Hematopoietic multipotent progenitor cell (in vitro differentiated cells): ENCODE measurements around the gene ISOC1. TPM values are rescaled to one million over a fixed set of nuclear protein-coding genes. Genes with fewer than 3 reads are reported as not detected.

ENCODE experiments used
- DNase-seq, 3 donors: peaks; one replicate each; pipeline ENCODE4 v3.0.0-alpha.2; 2011 to 2015; ENCODE audit warnings: low read depth in 2 of 3, low spot score in 2 of 3
- total RNA-seq: library from RNA; depleted of rRNA; stranded (reverse); fragments of >200 nt; gene quantifications from one replicate; pipeline ENCODE4 v1.2.3, GENCODE V29; 2012

The ISOC1 gene
- 15.3 TPM for total RNA-seq

DNA sequence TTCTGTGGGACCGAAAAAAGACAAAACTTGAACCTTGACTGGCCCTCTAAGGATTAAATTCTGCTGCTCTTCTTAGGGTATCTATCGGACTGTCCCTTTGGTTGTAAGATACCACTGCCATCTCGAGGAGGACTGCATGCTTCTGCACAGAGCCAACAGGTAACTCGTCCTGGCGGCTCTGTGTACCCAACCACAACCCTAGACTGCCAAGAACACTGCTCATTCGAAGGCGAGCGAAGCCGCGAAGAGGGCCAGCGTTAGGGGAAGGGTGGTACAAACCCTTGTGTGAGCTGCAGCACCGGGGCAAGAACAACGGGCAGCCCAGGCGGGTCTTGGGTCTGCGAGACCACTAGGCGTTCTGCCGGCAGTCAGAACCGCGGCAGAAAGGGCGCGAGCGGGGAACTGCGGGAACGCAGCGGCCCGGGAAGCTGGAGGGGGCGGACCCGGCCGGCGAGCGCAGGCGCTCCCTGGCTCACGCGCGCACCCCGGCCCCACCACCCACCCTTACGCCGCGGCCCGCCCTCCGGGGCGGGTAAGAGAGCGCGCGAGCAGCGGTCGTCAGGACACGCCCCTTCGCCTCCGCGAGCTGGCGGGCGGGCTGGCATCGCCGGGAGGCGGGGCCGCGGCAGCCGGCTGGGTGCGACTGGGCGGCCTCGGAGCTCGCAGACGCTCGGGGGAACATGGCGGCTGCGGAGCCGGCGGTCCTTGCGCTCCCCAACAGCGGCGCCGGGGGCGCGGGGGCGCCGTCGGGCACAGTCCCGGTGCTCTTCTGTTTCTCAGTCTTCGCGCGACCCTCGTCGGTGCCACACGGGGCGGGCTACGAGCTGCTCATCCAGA is at the start of gene ISOC1:
Gene ISOC1, plus strand, starts transcription at position 663 of the 837 bp plus-strand sequence. Its CDS starts 18 bp downstream, at position 681.
- DNase-seq, result peak; percentile 77 to 93 (median 91)

DNA sequence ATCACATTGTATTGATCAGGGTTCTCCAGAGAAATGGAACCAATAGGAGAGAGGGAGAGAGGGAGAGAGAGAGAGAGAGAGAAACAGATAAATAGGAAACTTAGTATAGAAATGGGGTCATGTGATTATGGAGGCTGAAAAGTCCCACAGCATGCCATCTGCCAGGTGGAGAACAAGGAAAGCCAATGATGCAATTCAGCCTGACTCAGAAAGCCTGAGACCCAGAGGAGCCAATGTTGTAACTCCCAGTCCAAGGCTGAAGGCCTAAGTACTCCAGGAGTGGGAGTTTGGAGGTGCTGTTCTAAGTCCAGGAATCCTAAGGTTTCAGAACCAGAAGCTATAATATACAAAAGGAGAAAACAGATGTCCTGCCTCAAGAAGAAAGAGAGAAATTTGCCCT is 48.4 kb upstream of the ISOC1 start:
- DNase-seq, result no peak

DNA sequence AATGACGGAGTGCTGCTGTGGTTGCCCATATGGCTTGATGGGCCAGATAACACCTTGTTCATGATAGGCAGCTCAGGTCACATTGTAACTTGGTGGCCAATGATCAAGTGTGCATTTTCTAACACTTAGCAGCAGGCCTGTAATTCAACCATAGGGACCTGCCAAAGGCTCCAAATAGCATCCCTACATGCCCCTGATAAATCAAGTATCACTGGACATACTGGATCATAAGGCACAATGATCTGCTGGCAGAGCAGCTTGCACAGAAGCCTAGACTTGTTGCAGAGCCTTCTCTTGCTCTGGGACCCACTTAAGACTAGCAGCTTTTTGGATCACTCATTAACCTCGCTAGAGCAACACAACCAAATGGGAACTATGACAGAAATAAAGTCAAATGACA is 46.0 kb upstream of the ISOC1 start:
- no peak for DNase-seq

DNA sequence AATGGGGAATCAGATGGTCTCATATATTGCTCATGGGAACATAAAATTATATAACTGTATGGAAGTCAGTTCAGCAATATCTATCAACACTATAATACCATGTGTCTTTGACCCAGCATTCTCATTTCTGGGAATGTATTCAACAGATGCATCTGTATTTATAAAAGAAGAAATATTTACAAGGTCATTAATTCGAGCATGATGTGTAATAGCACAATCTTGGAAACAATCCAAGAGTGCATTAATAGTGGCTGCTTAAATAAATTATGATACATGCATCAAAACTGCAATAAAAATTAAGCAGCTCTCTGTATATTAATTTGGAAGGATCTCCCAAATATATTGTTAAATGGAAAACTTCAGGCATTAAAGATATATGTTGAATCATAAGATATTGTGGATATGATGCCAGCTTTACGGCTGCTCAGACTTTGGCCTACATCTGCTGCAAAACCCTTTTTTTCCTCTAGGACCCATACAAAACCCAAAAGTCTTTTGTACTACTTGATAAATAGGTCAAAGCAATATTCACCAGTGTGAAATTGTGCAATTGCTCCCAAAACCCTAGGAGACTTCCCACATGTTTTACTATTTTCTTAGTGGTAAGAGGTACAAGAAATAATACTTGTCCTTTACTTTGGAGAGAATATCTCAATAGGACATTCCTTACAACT is 45.3 kb upstream of the ISOC1 start:
- no peak for DNase-seq

DNA sequence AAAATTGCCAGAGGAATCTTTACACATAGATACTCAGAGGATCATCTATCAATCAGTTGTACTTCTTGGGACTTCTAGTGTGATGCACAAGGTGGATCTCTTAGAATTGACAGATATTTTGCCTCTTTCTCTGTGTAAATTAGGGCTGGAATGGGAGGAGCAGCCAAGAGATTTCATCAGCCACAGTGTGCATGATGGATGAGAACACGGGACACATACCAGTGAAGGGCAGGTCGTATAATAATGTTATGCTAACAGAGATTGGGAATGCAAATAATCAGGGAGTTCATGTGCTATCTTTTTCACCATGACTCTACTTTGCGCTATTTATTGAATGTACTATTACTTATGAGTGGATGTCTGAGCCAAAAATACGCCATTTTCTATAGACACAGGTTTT is 43.3 kb upstream of the ISOC1 start:
- DNase-seq, result no peak

DNA sequence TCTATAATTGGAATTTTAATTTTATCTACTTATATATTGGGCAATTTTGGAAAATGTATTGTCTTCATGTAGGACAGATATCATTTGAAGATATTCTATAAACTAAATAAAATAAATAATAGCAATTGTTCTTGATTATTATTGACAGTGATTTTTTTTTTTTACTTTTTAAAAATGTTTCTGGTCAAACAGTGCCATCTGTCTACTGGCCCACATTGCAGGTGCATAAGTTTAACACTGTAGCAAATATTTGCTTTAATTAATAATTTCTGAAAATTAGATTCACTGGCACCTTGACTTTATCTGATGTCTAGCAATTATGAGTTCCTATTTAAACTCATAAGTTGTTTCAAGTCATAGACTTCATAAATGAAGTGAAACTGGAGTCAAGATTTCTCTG is 41.1 kb upstream of the ISOC1 start:
- DNase-seq, result peak in 2 of 3 donors; percentile 5 to 26

DNA sequence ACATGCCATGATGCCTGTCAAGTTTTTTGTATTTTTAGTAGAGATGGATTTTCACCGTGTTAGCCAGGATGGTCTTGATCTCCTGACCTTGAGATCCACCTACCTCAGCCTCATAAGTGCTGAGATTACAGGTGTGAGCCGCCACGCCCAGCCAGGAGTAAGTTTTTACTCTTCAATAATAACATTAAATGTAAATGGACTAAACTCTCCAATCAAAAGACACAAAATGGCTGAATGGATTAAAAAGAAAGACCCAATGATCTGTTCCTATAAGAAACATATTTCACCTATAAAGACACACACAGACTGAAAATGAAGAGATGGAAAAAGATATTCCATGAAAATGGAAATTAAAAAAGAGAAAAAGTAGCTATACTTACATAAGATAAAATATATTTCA is 37.2 kb upstream of the ISOC1 start:
- no peak for DNase-seq

DNA sequence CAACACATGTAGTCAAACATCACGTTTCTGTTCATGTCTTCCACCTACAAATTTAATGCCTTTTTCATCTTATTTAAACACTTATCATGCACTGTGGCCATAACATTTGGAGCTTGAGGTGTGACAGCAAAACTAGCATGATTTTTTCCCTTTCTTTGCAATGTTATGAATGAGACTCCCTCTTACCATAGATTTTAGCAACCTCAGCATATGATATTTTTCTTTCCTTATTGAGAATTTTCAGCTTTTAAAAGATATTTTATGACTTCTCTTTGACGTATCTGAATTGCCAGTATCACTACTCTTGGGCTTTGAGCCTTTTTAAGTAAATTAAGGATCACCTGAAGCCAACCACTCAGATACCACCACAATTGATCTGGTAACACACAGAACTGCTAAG is 32.7 kb upstream of the ISOC1 start:
- no peak for DNase-seq

DNA sequence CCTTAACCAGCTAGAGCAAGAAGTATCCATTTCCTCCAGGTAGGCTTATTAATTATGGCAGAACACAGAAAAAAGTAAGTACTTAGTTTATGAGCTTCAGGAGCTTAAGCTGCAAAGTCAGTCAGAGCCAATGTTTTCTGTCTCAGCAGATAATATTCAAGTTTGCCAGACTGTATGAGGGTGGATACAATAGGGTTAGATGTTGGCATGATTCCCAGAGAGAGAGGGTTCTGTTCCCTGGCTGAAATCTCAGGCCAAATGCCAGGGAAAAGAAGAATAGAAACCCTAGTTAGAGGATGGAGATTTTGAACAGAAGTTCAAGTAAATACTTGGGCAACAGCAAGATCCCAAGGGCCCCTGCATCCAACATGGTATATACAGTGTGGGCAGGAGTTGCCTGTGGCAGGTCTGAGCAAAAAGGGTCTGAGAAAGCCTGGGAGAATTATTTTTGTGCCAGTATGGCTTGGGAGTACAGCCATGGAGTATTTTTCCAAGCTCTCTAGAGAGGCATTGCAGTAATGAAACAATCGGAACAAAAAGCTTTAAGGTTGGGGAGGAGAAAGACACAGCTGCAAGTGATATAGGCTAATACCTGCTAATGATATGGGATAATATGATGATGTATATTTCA is 31.0 kb upstream of the ISOC1 start:
- no peak for DNase-seq

DNA sequence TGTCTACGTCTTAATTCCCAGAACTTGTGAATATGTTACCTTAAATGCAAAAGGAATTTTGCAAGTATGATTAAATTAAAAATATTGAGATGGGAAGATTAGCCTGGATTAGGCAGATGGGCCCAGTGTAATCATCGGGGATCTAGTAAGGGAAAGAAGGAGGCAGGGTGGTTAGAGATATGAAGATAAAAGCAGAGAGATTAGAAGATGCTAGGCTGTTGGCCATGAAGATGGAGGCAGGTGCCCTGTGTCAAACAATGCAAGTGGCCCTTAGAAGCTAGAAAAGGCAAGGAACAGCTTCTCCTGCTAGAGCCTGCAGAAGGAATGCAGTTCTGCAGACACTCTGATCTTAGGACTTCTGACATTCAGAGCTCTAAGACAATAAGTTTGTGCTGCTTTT is 28.8 kb upstream of the ISOC1 start:
- no peak for DNase-seq

DNA sequence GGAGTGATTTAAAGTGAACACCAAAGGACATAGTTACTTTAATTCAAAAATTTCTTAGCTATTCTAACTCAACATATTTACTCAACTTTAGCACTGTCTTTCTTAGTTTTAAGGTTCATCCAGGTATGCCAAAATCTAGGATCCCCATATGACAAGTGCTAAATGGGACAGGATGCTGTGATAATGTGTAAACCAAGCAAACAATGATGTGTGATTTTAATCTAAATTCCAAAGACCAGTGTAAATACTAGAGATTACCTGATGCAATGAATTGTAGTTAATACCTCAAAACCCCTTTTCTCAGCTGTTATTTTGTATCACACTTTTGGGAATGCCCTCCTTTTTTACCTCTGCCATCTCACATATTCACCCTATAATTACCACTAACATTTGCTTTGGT is 26.8 kb upstream of the ISOC1 start:
- DNase-seq, result no peak

DNA sequence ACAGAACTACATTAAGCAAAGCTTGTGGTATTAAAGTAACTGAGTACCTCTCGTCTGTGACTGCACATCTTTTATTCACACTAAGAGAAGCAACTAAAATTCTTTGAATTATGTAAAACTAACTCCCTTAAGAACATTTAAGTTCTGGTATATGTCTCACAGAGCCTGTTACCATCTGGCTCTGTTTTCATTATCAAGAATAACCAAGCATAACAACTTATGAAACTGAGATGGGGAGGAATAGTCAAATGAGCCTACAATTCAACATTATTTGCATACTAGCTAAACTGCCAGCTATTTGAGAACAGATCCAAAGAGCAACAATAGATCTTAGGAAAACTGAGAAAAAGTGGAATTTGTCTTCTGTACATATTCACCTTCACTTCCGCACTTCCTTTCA is 25.3 kb upstream of the ISOC1 start:
- no peak for DNase-seq

DNA sequence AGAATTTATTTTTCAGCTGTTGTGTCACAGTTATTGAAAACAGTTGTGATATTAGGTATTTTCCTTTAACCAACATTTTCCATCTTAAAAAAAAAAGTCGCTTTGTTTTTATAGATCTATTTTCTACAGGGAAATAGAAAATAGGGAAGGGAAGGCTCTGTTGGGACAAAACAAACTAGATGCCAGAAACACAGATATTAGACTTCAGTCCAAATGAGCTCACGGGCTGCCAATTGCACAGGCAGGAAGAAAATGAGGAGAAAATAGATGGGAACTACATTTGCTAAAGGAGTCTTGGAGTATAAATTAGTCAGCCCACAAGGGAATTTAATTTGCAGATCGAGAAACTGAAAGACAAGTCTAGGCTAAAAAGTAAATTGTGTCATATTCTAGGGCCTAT is 21.4 kb upstream of the ISOC1 start:
- DNase-seq, result no peak

DNA sequence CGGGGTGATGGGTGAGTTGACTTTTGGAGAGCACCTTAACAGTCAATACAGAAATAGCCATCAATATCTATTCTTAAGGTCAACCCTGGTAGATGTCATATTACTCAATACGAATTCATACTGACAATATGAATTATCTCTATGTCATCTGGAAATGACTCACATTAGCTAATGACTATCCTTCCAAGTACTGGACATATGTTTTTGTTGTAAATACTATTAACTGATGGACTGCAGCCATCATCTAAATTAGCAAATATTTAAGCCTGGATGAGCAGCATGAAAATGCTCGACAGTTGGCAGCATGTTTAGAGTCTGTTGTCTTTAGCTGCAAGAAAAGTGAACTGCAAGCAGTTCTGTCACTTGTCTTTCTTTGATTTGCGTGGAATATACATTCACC is 19.6 kb upstream of the ISOC1 start:
- DNase-seq, result no peak

DNA sequence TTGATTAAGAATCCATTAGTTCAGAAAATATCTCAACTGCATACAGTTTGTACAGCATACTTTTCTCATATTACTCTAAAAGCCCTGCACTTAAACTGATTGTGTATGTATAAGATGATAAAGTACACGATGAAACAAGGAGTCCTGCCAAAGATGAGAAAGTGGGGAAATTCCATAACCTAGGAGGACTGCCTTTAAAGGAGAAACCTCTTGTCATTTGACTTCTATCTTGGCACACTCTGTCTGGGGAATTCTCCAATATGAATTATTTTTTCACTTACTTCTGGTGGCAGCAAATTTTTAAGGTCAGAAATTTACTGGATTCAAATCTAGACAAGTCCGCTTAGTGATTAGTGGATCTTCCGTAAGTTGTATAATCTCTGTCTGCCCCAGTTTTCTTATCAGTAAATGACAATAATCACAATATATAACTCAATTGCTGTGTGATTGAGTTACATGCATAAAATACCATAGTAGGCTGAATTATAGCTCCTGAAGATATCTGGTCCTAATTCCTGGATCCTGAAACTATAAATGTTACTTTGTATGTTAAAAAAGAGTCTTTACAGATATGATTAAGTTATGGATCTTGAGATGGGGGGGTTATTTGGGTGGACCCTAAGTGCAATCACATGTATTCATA is 17.0 kb upstream of the ISOC1 start:
- no peak for DNase-seq

DNA sequence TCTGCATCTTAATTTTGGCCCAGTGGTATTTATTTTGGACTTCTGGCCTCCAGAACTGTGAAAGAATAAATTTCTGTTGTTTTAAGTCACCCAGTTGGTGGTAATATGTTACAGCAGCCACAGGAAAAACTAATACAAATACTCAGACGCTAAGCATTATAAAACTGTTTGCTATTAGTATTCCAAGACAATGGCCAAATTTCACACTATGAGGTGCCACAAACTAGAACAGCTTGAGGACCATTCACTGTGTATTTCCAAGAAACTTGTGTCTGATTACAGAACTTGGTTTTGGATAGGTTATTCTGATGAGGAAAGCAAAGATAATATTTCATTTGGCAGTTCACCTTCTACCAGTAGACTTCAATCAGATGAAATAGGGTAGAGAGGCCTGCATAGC is 16.3 kb upstream of the ISOC1 start:
- DNase-seq, result no peak

DNA sequence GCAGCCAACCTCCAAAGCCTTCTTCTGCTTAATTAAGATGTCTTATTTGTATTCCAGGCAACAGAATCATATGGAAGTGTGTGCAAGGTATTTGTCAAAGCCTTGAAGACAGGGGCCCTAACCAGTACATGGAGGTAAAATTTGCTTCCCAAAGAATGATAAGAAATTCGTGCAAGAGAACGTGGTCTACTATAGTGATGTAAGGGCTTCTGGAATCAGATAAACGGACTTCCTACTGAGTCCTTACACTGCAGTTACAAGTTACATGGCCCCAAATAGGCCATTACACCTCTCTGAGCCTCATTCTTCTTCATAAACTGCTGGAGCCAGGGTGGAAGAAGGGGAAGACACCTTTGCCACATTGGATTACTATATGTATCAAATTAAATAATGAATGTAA is 15.9 kb upstream of the ISOC1 start:
- no peak for DNase-seq

DNA sequence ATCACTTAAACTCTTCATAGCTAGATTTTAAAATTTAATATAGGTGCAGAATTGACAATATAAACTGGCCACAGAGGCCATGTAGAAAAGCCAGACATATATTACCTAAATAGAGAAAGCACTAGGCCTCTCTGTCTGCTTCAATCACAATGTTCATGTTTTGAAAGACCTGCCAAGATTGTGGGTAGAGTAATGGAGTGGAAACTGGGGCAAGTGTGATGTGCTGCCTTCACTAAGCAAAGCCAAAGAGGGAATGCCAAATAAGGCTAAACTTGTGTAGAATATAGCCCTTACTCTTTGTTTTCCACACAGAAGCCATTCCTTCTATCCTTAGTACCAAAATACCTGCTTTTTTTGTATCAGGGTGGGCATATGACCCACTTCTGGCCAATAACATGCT is 15.1 kb upstream of the ISOC1 start:
- DNase-seq, result no peak

DNA sequence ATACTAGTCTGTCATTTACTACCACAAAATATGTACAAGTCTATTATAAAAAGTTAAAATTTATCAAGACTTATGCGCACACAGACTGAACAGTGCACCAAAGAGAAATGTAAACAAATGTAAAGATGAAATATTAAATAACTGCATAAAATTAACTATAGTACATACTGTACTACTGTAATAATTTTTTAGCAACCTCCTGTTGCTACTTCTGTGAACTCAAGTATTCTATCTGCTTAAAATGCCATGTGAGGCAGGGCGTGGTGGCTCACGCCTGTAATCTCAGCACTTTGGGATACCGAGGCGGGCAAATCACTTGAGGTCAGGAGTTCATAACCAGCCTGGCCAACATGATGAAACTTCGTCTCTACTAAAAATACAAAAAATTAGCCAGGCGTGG is 13.8 kb upstream of the ISOC1 start:
- no peak for DNase-seq

DNA sequence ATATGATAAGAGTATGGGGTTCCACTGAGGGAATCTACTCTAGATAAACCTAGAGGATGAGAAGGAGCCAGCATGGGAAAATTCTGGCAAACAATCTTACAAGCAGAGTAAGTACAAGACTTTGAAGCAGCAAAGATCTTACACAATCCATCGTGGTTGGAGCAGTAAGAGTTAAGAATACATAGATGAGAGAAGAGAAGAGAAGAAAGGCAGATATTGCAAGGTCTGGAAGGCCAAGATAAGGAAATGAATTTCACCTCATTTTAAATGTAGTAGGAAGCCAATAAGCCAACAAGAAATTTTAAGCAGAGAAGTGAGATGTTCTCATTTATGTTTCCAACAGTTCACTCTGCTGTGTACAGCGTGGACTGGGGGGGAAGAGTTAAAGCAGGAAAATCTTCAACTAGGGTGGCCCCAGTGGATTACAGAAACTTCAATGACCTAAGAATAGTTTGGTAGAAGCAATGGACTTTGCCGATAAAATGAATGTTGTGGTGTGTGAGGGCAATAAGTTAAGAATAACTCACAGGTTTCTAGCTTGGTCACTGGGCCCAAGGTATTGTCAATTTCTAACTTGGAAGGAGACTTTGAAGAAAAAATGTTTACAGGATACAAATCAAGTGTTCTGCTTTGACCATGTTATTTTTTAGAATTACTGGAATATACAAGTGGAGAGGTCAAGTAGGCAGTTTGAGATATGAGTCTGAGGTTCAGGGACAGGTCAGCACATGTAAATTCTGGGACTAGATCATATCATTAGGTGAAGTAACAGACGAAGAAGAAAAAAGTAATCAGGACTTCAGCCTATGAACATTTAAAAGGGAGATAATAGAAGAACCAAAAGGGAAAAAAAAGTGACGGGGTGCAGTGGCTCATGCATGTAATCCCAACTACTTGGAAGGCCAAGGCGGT is 12.1 kb upstream of the ISOC1 start:
- DNase-seq, result peak in 1 of 3 donors; percentile 32
